ENCODE data around the gene PARD3. TPM values are rescaled to one million over a fixed set of nuclear protein-coding genes. Genes with fewer than 3 reads are reported as not detected.
"Not testable (repeated sequence)": the region's sequence is repeated elsewhere in the genome, so short reads cannot be mapped to it uniquely, and the experiment has no call there.

PARD3 gene
- polyA plus RNA-seq, 6 donors from 2014 or later = 0.05 to 0.36 (median 0.16) TPM; not detected in 3

DNA sequence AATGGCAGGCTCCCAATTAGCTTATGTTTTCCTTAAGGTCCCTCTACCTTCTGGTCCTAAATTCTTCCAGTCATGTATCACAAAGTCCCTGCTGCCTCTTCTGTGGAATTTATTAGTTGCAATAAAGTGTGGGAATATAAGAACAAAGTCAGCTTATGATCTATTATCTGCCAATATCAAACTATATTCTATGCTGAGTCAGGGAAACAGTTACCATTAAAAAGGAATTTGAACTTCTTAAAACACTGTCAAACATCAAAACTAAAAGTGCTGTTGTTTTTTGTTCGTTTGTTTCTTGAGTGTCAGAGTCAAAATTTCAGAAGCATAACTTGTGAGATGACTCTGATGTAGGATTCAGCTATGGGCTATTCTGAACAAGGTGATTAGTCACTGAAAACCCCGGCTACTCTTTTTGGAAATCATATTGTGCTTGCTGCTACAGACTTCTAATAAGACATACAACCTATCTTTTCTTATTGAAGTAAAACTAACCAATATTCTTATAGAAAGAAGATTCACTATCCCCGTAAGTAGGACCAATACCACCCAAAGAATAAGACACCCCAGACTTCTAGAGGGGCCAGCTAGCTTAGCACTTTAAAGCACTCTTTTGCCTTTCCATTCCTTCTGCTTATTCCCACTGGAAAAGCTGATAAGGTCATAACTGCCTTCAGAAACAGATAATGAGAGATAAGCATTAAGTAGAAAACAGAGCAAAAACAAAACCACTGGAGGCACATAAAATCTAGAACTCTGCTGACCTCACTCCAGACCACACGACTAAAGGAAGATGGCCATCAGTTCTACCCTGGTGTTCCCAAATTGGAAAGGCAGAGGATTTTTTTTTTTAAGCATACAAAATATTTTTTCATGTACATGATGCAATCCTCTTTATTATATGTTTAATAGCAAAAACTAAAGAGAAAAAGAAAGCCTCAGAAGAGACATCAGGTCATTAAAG lies 370.6 kb downstream of the PARD3 start:
- no peak overlapping the region for H3K4me3 Mint-ChIP-seq
- no peak overlapping the region for H3K27ac Mint-ChIP-seq
- H3K9me3 Mint-ChIP-seq = peaks cover 0 to 2% (median 0%) of the 10 kb centered on the region in 7 donors
- no peak for DNase-seq
- no peak for ATAC-seq (ENCODE audit: low read depth in 2 of 2)
- H3K36me3 Mint-ChIP-seq = no peaks in the 10 kb centered on the region
- no peaks in the 10 kb centered on the region for H3K27me3 Mint-ChIP-seq
- H3K4me1 Mint-ChIP-seq = no peaks in the 10 kb centered on the region

DNA sequence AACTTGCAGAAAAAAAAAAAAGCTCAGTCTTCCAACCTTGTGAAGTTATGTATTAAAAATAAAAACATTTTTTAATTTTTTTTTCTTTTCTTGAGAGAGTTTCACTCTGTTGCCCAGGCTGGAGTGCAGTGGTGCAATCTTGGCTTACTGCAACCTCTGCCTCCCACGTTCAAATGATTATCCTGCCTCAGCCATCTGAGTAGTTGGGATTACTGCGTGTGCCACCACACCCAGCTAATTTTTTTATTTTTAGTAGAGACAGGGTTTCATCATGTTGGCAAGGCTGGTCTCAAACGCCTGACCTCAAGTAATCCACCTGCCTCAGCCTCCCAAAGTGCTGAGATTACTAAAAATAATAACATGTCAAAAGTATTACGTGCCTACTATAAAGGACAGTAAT lies 375.7 kb downstream of the PARD3 start:
- not testable (repeated sequence) for ATAC-seq (ENCODE audit: low read depth in 2 of 2)

DNA sequence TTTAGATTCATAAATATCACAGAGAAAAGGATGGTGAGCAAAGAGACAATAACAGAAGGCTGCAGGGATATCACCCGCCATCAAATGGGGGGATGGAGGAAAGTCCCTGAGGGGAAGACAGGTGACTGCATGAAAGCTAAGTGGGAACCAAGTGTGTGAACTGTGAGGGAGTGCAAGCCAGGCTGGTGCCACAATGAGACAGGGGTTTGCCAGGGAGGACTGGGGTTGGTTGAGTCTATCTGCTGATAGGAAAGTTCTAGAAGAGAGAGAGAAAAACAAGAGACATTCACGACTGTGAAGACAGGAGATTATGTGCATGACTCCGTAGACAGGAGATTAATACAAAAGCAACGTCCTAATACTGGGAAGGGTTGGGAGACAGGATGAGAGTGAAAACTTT lies 376.4 kb downstream of the PARD3 start:
- Mint-ChIP-seq H3K27me3 (no peaks in the 10 kb centered on the region), H3K4me1 (no peaks in the 10 kb centered on the region), H3K27ac (peak overlapping the region in 1 of 6 donors; percentile 1)

More for the DNA sequence above, 375.7 kb downstream of the PARD3 start:
- H3K4me3 Mint-ChIP-seq, H3K4me1 Mint-ChIP-seq, H3K36me3 Mint-ChIP-seq, DNase-seq, H3K9me3 Mint-ChIP-seq, H3K27me3 Mint-ChIP-seq, H3K27ac Mint-ChIP-seq: not testable (repeated sequence)

DNA sequence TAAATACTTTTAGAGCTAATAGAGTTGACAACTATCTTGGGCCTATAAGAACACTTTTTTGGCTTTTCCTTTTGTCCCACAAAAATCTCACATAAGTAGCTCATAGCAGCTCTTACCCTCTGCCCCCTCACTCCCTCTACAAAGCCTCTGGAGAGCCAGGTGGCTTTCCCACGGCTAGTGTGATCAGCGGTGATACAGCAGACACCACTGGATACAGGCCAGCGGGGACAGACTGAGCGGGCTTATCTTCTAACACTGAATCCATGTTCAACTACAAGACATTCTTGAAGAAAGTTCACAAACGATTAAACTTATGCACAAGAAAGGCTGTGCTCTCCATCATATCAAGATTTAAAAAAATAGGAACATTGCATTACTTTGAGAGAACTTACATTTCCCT lies 377.2 kb downstream of the PARD3 start:
- ATAC-seq (ENCODE audit: low read depth in 2 of 2) (no peak), DNase-seq (no peak)
- Mint-ChIP-seq H3K4me3 (no peak overlapping the region), H3K4me1 (no peaks in the 10 kb centered on the region), H3K9me3 (peaks cover 0 to 2% (median 0%) of the 10 kb centered on the region in 7 donors), H3K36me3 (no peaks in the 10 kb centered on the region), H3K27me3 (no peaks in the 10 kb centered on the region), H3K27ac (no peak overlapping the region)

More for the DNA sequence above, 376.4 kb downstream of the PARD3 start:
- Mint-ChIP-seq H3K9me3 (peaks cover 0 to 2% (median 0%) of the 10 kb centered on the region in 7 donors), H3K4me3 (peak overlapping the region in 1 of 8 donors; percentile 2), H3K36me3 (no peaks in the 10 kb centered on the region)
- DNase-seq (no peak), ATAC-seq (ENCODE audit: low read depth in 2 of 2) (no peak)

DNA sequence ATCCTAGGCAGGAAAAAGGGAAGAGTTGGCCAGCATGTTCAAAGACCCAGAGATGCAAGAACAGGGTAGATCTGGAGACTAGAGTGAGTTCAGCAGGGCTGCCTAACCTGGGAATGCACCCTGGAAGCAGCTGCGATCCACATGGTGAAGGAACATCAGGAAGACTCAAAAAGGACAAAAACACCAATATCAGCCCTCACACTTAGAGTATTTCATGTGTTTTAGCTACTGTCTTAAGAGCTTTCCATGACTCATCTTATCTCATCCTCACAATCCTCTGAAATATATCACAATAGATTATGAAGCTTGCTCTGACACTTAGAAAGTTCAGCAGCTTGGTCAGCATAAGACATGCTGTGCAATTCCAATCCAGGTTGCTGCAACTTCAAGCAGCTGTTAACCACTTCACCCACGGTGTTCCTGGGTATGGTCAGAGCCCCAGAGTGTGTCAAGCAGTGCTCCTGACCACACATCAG lies 380.9 kb downstream of the PARD3 start:
- no peak for ATAC-seq (ENCODE audit: low read depth in 2 of 2)
- H3K9me3 Mint-ChIP-seq = no peaks in the 10 kb centered on the region
- no peak overlapping the region for H3K4me3 Mint-ChIP-seq
- H3K27me3 Mint-ChIP-seq = no peaks in the 10 kb centered on the region
- no peaks in the 10 kb centered on the region for H3K4me1 Mint-ChIP-seq
- H3K27ac Mint-ChIP-seq = no peak overlapping the region
- DNase-seq = no peak
- H3K36me3 Mint-ChIP-seq = no peaks in the 10 kb centered on the region

DNA sequence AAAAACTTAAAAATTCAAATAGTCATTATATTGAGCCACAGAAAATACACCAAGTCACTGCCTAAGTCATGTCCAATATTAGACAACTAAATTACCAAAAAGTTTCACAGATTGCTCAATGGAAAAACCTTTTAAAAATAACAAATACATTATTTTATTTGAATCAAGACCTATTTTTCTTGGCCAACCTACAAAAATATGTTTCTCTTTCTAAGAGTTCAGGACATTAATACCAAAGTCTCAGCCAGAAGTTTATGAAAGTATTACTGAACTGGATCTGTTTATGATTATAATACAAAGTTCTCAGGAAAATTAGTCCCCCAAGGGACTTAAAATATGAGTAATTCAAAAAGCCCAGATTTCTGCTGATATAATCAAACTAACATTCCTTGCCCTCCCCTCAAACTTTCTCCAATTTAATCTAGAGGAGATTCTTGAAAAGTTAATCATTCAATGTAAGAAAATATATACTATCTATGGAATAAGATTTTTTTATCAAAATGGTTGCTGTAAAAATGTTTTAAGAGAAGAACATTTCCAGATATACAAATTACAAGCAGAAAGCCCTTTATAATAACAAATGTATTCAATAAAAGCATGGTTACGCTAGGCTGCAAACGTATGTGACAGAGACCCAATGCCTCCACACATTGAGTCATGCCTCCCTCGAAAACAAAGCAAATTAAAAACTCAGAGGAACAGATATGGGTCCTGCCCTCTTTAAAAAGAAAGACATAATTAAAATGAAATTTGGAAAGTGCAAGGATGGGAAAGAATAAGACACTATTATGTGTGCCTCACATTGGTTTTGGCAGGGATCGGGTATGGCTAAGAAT lies 381.6 kb downstream of the PARD3 start:
- H3K9me3 Mint-ChIP-seq = no peaks in the 10 kb centered on the region
- no peak overlapping the region for H3K27ac Mint-ChIP-seq
- no peak for DNase-seq
- ATAC-seq (ENCODE audit: low read depth in 2 of 2) = no peak
- no peaks in the 10 kb centered on the region for H3K4me1 Mint-ChIP-seq
- no peaks in the 10 kb centered on the region for H3K27me3 Mint-ChIP-seq
- H3K4me3 Mint-ChIP-seq = no peak overlapping the region
- H3K36me3 Mint-ChIP-seq = no peaks in the 10 kb centered on the region

DNA sequence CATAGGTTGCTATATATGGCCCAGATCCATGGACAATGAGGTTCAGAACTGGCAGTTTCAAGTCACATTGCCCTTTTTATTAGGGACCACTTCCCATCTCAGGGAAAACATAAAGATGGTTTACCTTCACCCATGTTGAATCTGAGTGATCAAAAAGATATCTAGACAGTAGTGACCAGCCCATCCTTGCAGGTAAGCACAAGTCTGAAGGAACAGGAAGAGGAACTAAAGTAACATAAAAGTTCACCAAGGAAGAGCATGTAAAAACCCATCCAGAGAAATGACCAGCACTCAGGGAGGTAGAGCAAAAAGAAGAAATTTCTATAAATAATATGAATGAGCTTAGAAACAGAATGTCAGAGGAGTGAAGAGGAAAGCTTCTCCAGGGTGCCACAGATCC lies 382.5 kb downstream of the PARD3 start:
- ATAC-seq (ENCODE audit: low read depth in 2 of 2) = no peak
- Mint-ChIP-seq H3K36me3 (no peaks in the 10 kb centered on the region), H3K4me3 (no peak overlapping the region), H3K4me1 (no peaks in the 10 kb centered on the region), H3K9me3 (no peaks in the 10 kb centered on the region), H3K27me3 (no peaks in the 10 kb centered on the region), H3K27ac (no peak overlapping the region)
- no peak for DNase-seq

DNA sequence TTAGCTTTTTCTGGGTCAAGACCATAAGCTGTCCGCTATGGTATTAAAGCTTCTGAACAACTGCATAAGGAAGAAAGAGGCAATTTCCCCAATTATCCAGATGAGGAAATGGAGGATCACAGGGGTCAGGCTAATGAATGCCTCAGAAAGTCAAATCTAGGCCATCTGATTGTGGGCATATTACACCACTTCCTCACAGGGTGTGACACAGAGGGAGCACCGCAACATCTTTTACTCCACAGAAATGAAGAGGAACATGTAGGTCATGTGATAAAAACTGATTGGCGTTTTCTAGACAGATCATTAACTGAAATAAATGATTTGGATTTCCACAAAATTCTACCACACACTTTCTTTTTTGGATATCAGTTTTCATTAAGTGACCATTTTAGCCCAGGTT lies 384.4 kb downstream of the PARD3 start:
- H3K4me3 Mint-ChIP-seq = no peak overlapping the region
- H3K4me1 Mint-ChIP-seq = no peaks in the 10 kb centered on the region
- H3K27ac Mint-ChIP-seq = no peak overlapping the region
- no peak for ATAC-seq (ENCODE audit: low read depth in 2 of 2)
- H3K27me3 Mint-ChIP-seq = no peaks in the 10 kb centered on the region
- H3K36me3 Mint-ChIP-seq = no peaks in the 10 kb centered on the region
- no peaks in the 10 kb centered on the region for H3K9me3 Mint-ChIP-seq
- no peak for DNase-seq

DNA sequence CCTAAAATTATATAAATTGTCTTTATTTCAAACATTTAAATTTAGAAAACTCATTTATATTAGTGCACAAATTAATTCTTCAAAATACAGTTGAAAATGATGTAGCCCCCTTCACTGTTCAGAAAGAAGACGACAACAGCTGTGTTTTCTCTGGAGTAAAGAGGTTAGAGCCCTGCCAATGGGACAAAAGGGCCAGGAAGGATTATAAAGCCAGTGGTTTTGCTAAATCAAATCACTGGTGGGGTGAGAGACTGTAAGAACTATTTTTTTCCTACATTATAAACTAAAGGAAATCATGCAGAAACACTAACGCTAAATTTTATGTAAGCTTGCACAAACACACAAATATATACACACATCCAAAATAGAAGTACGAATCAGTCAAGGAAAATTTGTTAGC lies 386.6 kb downstream of the PARD3 start:
- Mint-ChIP-seq H3K27me3 (no peaks in the 10 kb centered on the region), H3K27ac (no peak overlapping the region), H3K36me3 (no peaks in the 10 kb centered on the region), H3K4me1 (no peaks in the 10 kb centered on the region), H3K4me3 (no peak overlapping the region), H3K9me3 (peaks cover 0 to 4% (median 0%) of the 10 kb centered on the region in 7 donors)
- DNase-seq = no peak
- ATAC-seq (ENCODE audit: low read depth in 2 of 2) = no peak

DNA sequence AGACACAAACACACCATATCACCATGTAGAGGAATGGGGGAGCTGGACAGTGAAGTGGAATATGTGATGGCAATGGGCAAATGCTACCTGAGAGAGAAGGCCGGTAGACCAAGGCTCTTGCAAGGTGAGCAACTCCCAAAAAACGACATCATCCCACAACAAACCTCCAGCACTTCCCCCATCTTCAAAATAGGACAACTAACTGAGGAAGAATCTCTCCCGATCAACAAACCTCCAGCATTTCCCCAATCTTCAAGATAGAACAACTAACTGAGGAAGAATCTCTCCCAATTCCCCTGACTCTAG lies 387.2 kb downstream of the PARD3 start:
- ATAC-seq (ENCODE audit: low read depth in 2 of 2) (no peak), DNase-seq (no peak)
- H3K4me3 Mint-ChIP-seq = no peak overlapping the region
- H3K27ac Mint-ChIP-seq = peak overlapping the region in 1 of 6 donors; percentile 73
- no peaks in the 10 kb centered on the region for H3K4me1 Mint-ChIP-seq
- no peaks in the 10 kb centered on the region for H3K27me3 Mint-ChIP-seq
- peaks cover 0 to 4% (median 0%) of the 10 kb centered on the region in 7 donors for H3K9me3 Mint-ChIP-seq
- H3K36me3 Mint-ChIP-seq = no peaks in the 10 kb centered on the region

DNA sequence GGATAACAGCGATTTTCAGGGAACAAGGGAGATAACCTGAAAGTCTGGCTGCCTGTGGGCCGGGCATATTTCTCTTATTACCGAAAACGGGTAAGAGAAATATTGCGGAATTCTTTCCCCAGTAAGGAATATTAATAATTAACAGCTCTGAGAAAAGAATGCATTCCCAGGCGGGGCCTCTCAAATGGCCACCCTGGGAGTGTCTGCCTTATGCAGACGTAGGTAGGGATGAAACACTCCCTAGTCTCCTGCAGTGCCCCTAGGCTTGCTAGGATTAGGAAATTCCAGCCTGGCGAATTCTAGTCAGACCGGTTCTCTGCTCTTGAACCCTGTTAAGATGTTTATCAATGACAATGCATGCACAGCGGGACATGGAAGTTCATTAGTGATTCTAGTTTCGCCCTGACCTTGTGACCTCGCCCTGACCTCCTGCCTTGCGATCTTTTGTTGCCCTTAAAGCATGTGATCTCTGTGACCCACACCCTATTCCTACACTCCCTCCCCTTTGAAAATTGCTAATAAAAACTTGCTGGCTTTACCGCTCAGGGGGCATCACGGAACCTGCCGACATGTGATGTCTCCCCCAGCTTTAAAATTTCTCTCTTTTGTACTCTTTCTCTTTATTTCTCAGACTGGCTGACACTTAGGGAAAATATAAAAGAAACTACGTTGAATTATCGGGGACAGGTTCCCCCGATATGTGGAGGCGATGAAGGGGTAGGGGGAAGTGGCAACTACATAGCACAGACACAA lies 387.8 kb downstream of the PARD3 start:
- H3K27ac Mint-ChIP-seq = peak overlapping the region in 1 of 6 donors; percentile 73
- H3K9me3 Mint-ChIP-seq; H3K27me3 Mint-ChIP-seq; H3K4me1 Mint-ChIP-seq; ATAC-seq (ENCODE audit: low read depth in 2 of 2); DNase-seq; H3K4me3 Mint-ChIP-seq; H3K36me3 Mint-ChIP-seq: not testable (repeated sequence)

DNA sequence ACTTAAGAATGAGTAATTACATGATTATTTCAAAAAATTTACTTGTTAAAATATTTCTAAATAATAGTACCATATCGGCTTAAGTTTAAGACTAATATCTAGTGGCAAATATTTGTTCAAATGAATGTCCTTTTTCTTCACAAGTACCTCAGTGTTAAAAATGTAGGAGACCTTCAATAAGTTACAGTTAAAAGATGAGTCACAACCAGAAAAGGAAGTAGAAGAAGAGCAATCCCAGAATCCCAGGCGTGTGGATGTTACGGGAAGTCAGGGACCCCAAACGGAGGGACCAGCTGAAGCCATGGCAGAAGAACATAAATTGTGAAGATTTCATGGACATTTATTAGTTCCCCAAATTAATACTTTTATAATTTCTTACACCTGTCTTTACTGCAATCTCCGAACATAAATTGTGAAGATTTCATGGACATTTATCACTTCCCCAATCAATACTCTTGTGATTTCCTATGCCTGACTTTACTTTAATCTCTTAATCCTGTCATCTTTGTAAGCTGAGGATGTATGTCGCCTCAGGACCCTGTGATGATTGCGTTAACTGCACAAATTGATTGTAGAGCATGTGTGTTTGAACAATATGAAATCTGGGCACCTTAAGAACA lies 388.4 kb downstream of the PARD3 start:
- not testable (repeated sequence) for H3K9me3 Mint-ChIP-seq; H3K27me3 Mint-ChIP-seq; H3K4me1 Mint-ChIP-seq; H3K4me3 Mint-ChIP-seq; ATAC-seq (ENCODE audit: low read depth in 2 of 2); H3K36me3 Mint-ChIP-seq; DNase-seq; H3K27ac Mint-ChIP-seq

DNA sequence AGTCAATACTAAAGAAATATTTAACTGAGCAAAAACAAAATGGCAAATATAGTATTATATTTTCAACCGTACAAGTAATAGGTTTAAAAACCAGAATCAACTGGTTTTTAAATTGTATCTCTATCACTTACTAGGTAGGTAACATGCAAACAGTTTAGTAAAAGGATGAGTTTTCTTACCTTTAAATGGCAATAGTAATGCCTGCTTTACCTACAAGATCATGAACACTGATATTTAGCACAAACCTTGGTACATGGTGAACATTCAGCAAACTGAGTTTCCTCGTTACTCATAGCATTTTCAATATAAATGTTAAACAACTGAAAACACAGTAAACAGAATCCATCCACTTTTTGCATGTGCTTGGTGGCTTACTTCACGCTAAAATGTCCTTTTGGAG lies 389.1 kb downstream of the PARD3 start:
- ATAC-seq (ENCODE audit: low read depth in 2 of 2) (no peak), DNase-seq (no peak)
- Mint-ChIP-seq H3K36me3 (no peaks in the 10 kb centered on the region), H3K4me1 (no peaks in the 10 kb centered on the region), H3K9me3 (peaks cover 0 to 4% (median 0%) of the 10 kb centered on the region in 7 donors), H3K4me3 (no peak overlapping the region), H3K27me3 (no peaks in the 10 kb centered on the region), H3K27ac (no peak overlapping the region)

Data from naive B cell (primary cell).